Measurements from ENCODE around the gene ZSWIM6.

ZSWIM6 gene

GRCh38 chr5:61353293-61353692, 21.2 kb downstream of the ZSWIM6 start:
- DNase-seq (ENCODE audit: extremely low spot score, insufficient read length, low read depth) = no peak
- no peak for FAIRE-seq

- no peak for DNase-seq (ENCODE audit: extremely low spot score, insufficient read length, low read depth)
- FAIRE-seq = no peak
Measured at GRCh38 chr5:61354199-61354598, 22.1 kb downstream of the ZSWIM6 start.

- DNase-seq (ENCODE audit: extremely low spot score, insufficient read length, low read depth) (no peak), FAIRE-seq (no peak)
Measured at GRCh38 chr5:61357745-61358144, 25.7 kb downstream of the ZSWIM6 start.

GRCh38 chr5:61362796-61363368, 30.8 kb downstream of the ZSWIM6 start:
- DNase-seq (ENCODE audit: extremely low spot score, insufficient read length, low read depth) (no peak), FAIRE-seq (no peak)

GRCh38 chr5:61363401-61364114, 31.5 kb downstream of the ZSWIM6 start:
- DNase-seq (ENCODE audit: extremely low spot score, insufficient read length, low read depth) = no peak

GRCh38 chr5:61366497-61367240, 34.6 kb downstream of the ZSWIM6 start:
- FAIRE-seq (no peak), DNase-seq (ENCODE audit: extremely low spot score, insufficient read length, low read depth) (no peak)

More at GRCh38 chr5:61363401-61364114, 31.5 kb downstream of the ZSWIM6 start:
- FAIRE-seq = no peak

GRCh38 chr5:61370506-61370905, 38.4 kb downstream of the ZSWIM6 start:
- DNase-seq (ENCODE audit: extremely low spot score, insufficient read length, low read depth) (no peak), FAIRE-seq (no peak)

- no peak for FAIRE-seq
- DNase-seq (ENCODE audit: extremely low spot score, insufficient read length, low read depth) = no peak
Measured at GRCh38 chr5:61371474-61371873, 39.4 kb downstream of the ZSWIM6 start.

- DNase-seq (ENCODE audit: extremely low spot score, insufficient read length, low read depth) (no peak), FAIRE-seq (no peak)
Measured at GRCh38 chr5:61379677-61380076, 47.6 kb downstream of the ZSWIM6 start.

GRCh38 chr5:61381968-61382367, 49.9 kb downstream of the ZSWIM6 start:
- DNase-seq (ENCODE audit: extremely low spot score, insufficient read length, low read depth) = no peak

GRCh38 chr5:61385627-61386026, 53.6 kb downstream of the ZSWIM6 start:
- FAIRE-seq (no peak), DNase-seq (ENCODE audit: extremely low spot score, insufficient read length, low read depth) (no peak)

More at GRCh38 chr5:61381968-61382367, 49.9 kb downstream of the ZSWIM6 start:
- FAIRE-seq = no peak

GRCh38 chr5:61386045-61386800, 54.2 kb downstream of the ZSWIM6 start:
- DNase-seq (ENCODE audit: extremely low spot score, insufficient read length, low read depth) (no peak), FAIRE-seq (no peak)

GRCh38 chr5:61389609-61390008, 57.6 kb downstream of the ZSWIM6 start:
- no peak for DNase-seq (ENCODE audit: extremely low spot score, insufficient read length, low read depth)
- no peak for FAIRE-seq

- FAIRE-seq (no peak), DNase-seq (ENCODE audit: extremely low spot score, insufficient read length, low read depth) (no peak)
Measured at GRCh38 chr5:61394078-61394704, 62.1 kb downstream of the ZSWIM6 start.

GRCh38 chr5:61394793-61395192, 62.7 kb downstream of the ZSWIM6 start:
- no peak for DNase-seq (ENCODE audit: extremely low spot score, insufficient read length, low read depth)
- no peak for FAIRE-seq

- DNase-seq (ENCODE audit: extremely low spot score, insufficient read length, low read depth) (no peak), FAIRE-seq (no peak)
Measured at GRCh38 chr5:61397238-61397637, 65.2 kb downstream of the ZSWIM6 start.

GRCh38 chr5:61397937-61398336, 65.9 kb downstream of the ZSWIM6 start:
- FAIRE-seq = no peak
- no peak for DNase-seq (ENCODE audit: extremely low spot score, insufficient read length, low read depth)

GRCh38 chr5:61398440-61398839, 66.4 kb downstream of the ZSWIM6 start:
- no peak for FAIRE-seq
- DNase-seq (ENCODE audit: extremely low spot score, insufficient read length, low read depth) = no peak

GRCh38 chr5:61399679-61400078, 67.6 kb downstream of the ZSWIM6 start:
- no peak for DNase-seq (ENCODE audit: extremely low spot score, insufficient read length, low read depth)
- no peak for FAIRE-seq

GRCh38 chr5:61401726-61402125, 69.7 kb downstream of the ZSWIM6 start:
- DNase-seq (ENCODE audit: extremely low spot score, insufficient read length, low read depth) (no peak), FAIRE-seq (no peak)
